Cerebellar cortex (tissue), 1 donor: ENCODE results near the gene CXCR1.
"Not testable (repeated sequence)": the region's sequence is repeated elsewhere in the genome, so short reads cannot be mapped to it uniquely, and the experiment has no call there.

ENCODE experiments used
- DNase-seq: peaks from one replicate; pipeline ENCODE4 v3.0.0-alpha.2; 2015; ENCODE audit warnings: low spot score

Gene CXCR1

GRCh38 chr2:218161644-218162043 is 5.1 kb downstream of the CXCR1 start:
- no peak for DNase-seq

GRCh38 chr2:218155953-218156479 is 10.7 kb downstream of the CXCR1 start:
- DNase-seq, result no peak

- peak; percentile 31 for DNase-seq
These were observed 14.0 kb downstream of the CXCR1 start for GRCh38 chr2:218152777-218153176.

GRCh38 chr2:218152172-218152571 is 14.6 kb downstream of the CXCR1 start:
- DNase-seq, result no peak

- DNase-seq, result no peak
These were observed 16.8 kb downstream of the CXCR1 start for GRCh38 chr2:218149848-218150440.

GRCh38 chr2:218149098-218149497 is 17.7 kb downstream of the CXCR1 start:
- no peak for DNase-seq

GRCh38 chr2:218146056-218146455 is 20.7 kb downstream of the CXCR1 start:
- DNase-seq, result no peak

- no peak for DNase-seq
These were observed 21.6 kb downstream of the CXCR1 start for GRCh38 chr2:218145124-218145523.

GRCh38 chr2:218138047-218138446 is 28.7 kb downstream of the CXCR1 start:
- no peak for DNase-seq

GRCh38 chr2:218137514-218137913 is 29.2 kb downstream of the CXCR1 start:
- DNase-seq, result no peak

GRCh38 chr2:218130822-218131221 is 35.9 kb downstream of the CXCR1 start:
- no peak for DNase-seq

- DNase-seq, result no peak
These were observed 36.4 kb downstream of the CXCR1 start for GRCh38 chr2:218130377-218130776.

GRCh38 chr2:218129458-218130135 is 37.2 kb downstream of the CXCR1 start:
- no peak for DNase-seq

- DNase-seq, result no peak
These were observed 37.8 kb downstream of the CXCR1 start for GRCh38 chr2:218128781-218129457.

GRCh38 chr2:218127929-218128455 is 38.8 kb downstream of the CXCR1 start:
- DNase-seq, result no peak

- DNase-seq, result no peak
These were observed 41.1 kb downstream of the CXCR1 start, which contains the start of gene CXCR2 for GRCh38 chr2:218125626-218126080. Gene CXCR2 (plus strand): TSS chr2:218126028. CDS start chr2:218134802, 8,774 bp downstream.

- no peak for DNase-seq
These were observed 41.7 kb downstream of the CXCR1 start for GRCh38 chr2:218125095-218125494.

GRCh38 chr2:218123986-218124385 is 42.8 kb downstream of the CXCR1 start:
- DNase-seq, result no peak

- not testable (repeated sequence) for DNase-seq
These were observed 44.5 kb downstream of the CXCR1 start for GRCh38 chr2:218122286-218122685.

- not testable (repeated sequence) for DNase-seq
These were observed 45.0 kb downstream of the CXCR1 start for GRCh38 chr2:218121789-218122188.
